Measurements from ENCODE around the gene MFAP3.

GRCh38 chr5:154046486-154046885 lies 7.7 kb downstream of the MFAP3 start:
- TF ChIP-seq, protein P1, sequence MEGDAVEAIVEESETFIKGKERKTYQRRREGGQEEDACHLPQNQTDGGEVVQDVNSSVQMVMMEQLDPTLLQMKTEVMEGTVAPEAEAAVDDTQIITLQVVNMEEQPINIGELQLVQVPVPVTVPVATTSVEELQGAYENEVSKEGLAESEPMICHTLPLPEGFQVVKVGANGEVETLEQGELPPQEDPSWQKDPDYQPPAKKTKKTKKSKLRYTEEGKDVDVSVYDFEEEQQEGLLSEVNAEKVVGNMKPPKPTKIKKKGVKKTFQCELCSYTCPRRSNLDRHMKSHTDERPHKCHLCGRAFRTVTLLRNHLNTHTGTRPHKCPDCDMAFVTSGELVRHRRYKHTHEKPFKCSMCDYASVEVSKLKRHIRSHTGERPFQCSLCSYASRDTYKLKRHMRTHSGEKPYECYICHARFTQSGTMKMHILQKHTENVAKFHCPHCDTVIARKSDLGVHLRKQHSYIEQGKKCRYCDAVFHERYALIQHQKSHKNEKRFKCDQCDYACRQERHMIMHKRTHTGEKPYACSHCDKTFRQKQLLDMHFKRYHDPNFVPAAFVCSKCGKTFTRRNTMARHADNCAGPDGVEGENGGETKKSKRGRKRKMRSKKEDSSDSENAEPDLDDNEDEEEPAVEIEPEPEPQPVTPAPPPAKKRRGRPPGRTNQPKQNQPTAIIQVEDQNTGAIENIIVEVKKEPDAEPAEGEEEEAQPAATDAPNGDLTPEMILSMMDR (IDR thresholded peaks at IDR 0.05): no peak
- TF ChIP-seq POLR2A (IDR thresholded peaks at IDR 0.05): no peak

Data from lower leg skin (tissue), 3 donors.